Endothelial cell of umbilical vein (primary cell): ENCODE data around the gene NTN5. TPM values are rescaled to one million over a fixed set of nuclear protein-coding genes. Genes with fewer than 3 reads are reported as not detected.

Source experiments
- BruUV-seq: library from RNA; stranded (reverse); fragments of 400-500 nt; replicated peaks from 2 replicates; lab custom pipeline; 2021; lab: Mats Ljungman, UMichigan
- CTCF ChIA-PET: fragments of 300-600, 350-600 bp; sonication (Branson Sonifier 250); formaldehyde crosslinking; loops from one replicate; lab custom pipeline; 2021; ENCODE audit warnings: antibody characterized with exemption, inconsistent platforms; lab: Charles Lee
- POLR2A ChIA-PET: fragments of 300-600, 350-600 bp; sonication (Branson Sonifier 250); formaldehyde crosslinking; loops from one replicate; lab custom pipeline; 2021; ENCODE audit warnings: antibody characterized with exemption, inconsistent platforms; lab: Charles Lee
- DNase-seq: peaks from one replicate; pipeline ENCODE4 v3.0.0-alpha.2; 2011; ENCODE audit warnings: low read depth, low spot score
- FAIRE-seq: peaks from 2 replicates; lab custom pipeline; 2011; peaks lifted over from hg19 to GRCh38; lab: Jason Lieb, UNC
- H2AFZ ChIP-seq: 2 replicates; pipeline ENCODE4 v1.6.0; 2012; ENCODE audit warnings: low read depth, low read length, control low read depth, inconsistent platforms
- H3K27ac ChIP-seq: 2 replicates; pipeline ENCODE4 v1.5.1; 2011; ENCODE audit warnings: low read depth, mild to moderate bottlenecking, control low read depth, low read length, moderate library complexity; ENCODE audit not compliant: insufficient read depth
- H3K27me3 ChIP-seq, 2 experiments: 2 replicates each; pipeline versions ENCODE4 v1.6.0 to v1.6.1; 2011; ENCODE audit warnings: low read length in 2 of 2, mixed read lengths in 1 of 2; ENCODE audit not compliant: control insufficient read depth in 2 of 2, insufficient read depth in 2 of 2
- H3K36me3 ChIP-seq, 2 experiments: 2 replicates in 1 of 2; 3 replicates in 1 of 2; pipeline ENCODE4 v1.5.1; 2011; ENCODE audit warnings: low read length in 2 of 2, mild to moderate bottlenecking in 1 of 2, moderate library complexity in 1 of 2; ENCODE audit not compliant: control insufficient read depth in 2 of 2, insufficient read depth in 2 of 2; ENCODE audit errors: extremely low read depth in 1 of 2
- H3K4me1 ChIP-seq: 3 replicates; pipeline ENCODE4 v1.5.1; 2011; ENCODE audit warnings: mild to moderate bottlenecking, low read length; ENCODE audit not compliant: control insufficient read depth, insufficient read depth; ENCODE audit errors: extremely low read depth
- H3K4me2 ChIP-seq: 2 replicates; pipeline ENCODE4 v1.6.1; 2011; ENCODE audit warnings: low read length, control low read depth, mixed read lengths; ENCODE audit not compliant: insufficient read depth
- H3K4me3 ChIP-seq, 3 experiments: fragments of 200-600 bp in 1 of 3; sonication (generic), shearing (Covaris generic) in 1 of 3; replicated peaks in 1 of 3; 2 replicates each; pipeline ENCODE4 v1.5.1; 2011 to 2016; ENCODE audit warnings: control low read depth in 3 of 3, low read length in 3 of 3, mild to moderate bottlenecking in 2 of 3, inconsistent platforms in 1 of 3, low read depth in 1 of 3, moderate library complexity in 1 of 3; ENCODE audit not compliant: insufficient read depth in 1 of 3
- H3K79me2 ChIP-seq: 2 replicates; pipeline ENCODE4 v1.6.0; 2012; ENCODE audit warnings: low read length, inconsistent platforms; ENCODE audit not compliant: control insufficient read depth, insufficient read depth
- H3K9ac ChIP-seq: replicated peaks from 2 replicates; pipeline ENCODE3; 2011; ENCODE audit warnings: low read length, control low read depth; ENCODE audit not compliant: insufficient read depth; ENCODE audit errors: extremely low read depth
- H3K9me1 ChIP-seq: replicated peaks from 3 replicates; pipeline ENCODE4 v1.6.0; 2011; ENCODE audit warnings: mild to moderate bottlenecking, low read length; ENCODE audit not compliant: control insufficient read depth, insufficient read depth; ENCODE audit errors: extremely low read depth
- H3K9me3 ChIP-seq: replicated peaks from 2 replicates; pipeline ENCODE4 v1.5.1; 2012; ENCODE audit warnings: low read length, inconsistent platforms; ENCODE audit not compliant: control insufficient read depth, insufficient read depth
- H4K20me1 ChIP-seq: replicated peaks from 2 replicates; pipeline ENCODE3; 2011; ENCODE audit warnings: mild to moderate bottlenecking, low read length; ENCODE audit not compliant: control insufficient read depth, insufficient read depth; ENCODE audit errors: extremely low read depth
- CTCF ChIP-seq, 2 donors: IDR thresholded peaks; 1 replicate in 1 of 2; 2 replicates in 1 of 2; pipeline ENCODE4 v1.5.1; 2011; ENCODE audit warnings: low read length in 2 of 2, mild to moderate bottlenecking in 2 of 2, moderate library complexity in 2 of 2, control low read depth in 1 of 2, inconsistent platforms in 1 of 2, low read depth in 1 of 2; ENCODE audit not compliant: insufficient read depth in 1 of 2; ENCODE audit errors: extremely low read depth in 1 of 2
- EZH2 ChIP-seq: IDR thresholded peaks from 2 replicates; pipeline ENCODE4 v1.6.1; 2012; ENCODE audit warnings: borderline replicate concordance, low read depth, mild to moderate bottlenecking, moderate library complexity, low read length, inconsistent platforms; ENCODE audit not compliant: severe bottlenecking
- FOS ChIP-seq: IDR thresholded peaks from 2 replicates; pipeline ENCODE4 v1.6.1; 2011; ENCODE audit warnings: mild to moderate bottlenecking, low read length, moderate library complexity, borderline replicate concordance; ENCODE audit not compliant: insufficient read depth
- GATA2 ChIP-seq: IDR thresholded peaks from 2 replicates; pipeline ENCODE4 v1.7.0; 2011; ENCODE audit warnings: low read depth, mild to moderate bottlenecking, moderate library complexity, mixed read lengths, low read length; ENCODE audit not compliant: insufficient read length, insufficient read depth
- JUN ChIP-seq: IDR thresholded peaks from 2 replicates; pipeline ENCODE4 v1.6.1; 2011; ENCODE audit warnings: borderline replicate concordance, low read depth; ENCODE audit not compliant: insufficient read length, insufficient read depth
- MAX ChIP-seq: IDR thresholded peaks from 2 replicates; pipeline ENCODE4 v1.6.1; 2011; ENCODE audit not compliant: insufficient read depth, insufficient read length
- MYC ChIP-seq: IDR thresholded peaks from one replicate; pipeline ENCODE4 v1.6.1; 2011; ENCODE audit warnings: mild to moderate bottlenecking, low read depth, low read length
- POLR2A ChIP-seq: IDR thresholded peaks from 2 replicates; pipeline ENCODE4 v1.6.1; 2012; ENCODE audit warnings: low read depth, mild to moderate bottlenecking, control low read depth, low read length
- POLR2AphosphoS5 ChIP-seq: IDR thresholded peaks from 2 replicates; pipeline ENCODE4 v1.6.1; 2012; ENCODE audit warnings: low read depth, mild to moderate bottlenecking, control low read depth, low read length, moderate library complexity; ENCODE audit not compliant: insufficient read depth
- dilution Hi-C: fragments of 300-500 bp; cut with MboI; formaldehyde crosslinking; loops from one replicate; pipeline ENCODE4 v1.15.0; 2019; ENCODE audit warnings: low sequenced_read_pairs; ENCODE audit not compliant: extremely low pct_ligation_motif_present
- intact Hi-C: fragments of 100-400 bp; cut with micrococcal nuclease; formaldehyde crosslinking; loops from one replicate; pipeline ENCODE4 v1.10.0; 2022
- polyA plus RNA-seq, 4 experiments: library from polyadenylated mRNA; depleted of rRNA in 3 of 4; stranded (reverse) in 3 of 4; unstranded in 1 of 4; fragments of >200 nt; gene quantifications; 2 replicates each; pipeline versions ENCODE4 v1.2.1 to v1.2.3, GENCODE V29; 2011 to 2012; ENCODE audit warnings: missing spikeins in 1 of 4
- total RNA-seq: library from RNA; stranded (reverse); gene quantifications from 2 replicates; pipeline ENCODE4 v1.2.3, GENCODE V29; 2021

Gene NTN5
- total and polyA plus RNA-seq, 2 donors (not counting 3 experiments of a cell fraction or from before 2014, with no cell fraction given) = 0.11 TPM; not detected in 1

- no peaks in the 10 kb centered on the region for H3K79me2 ChIP-seq
- H2AFZ ChIP-seq = no peak overlapping the region
- FAIRE-seq (no peak), DNase-seq (no peak)
- POLR2A ChIA-PET = no interaction called here
- no peak overlapping the region for H3K27ac ChIP-seq
- no peak overlapping the region for H3K4me3 ChIP-seq
- dilution Hi-C loops (no loop called here), intact Hi-C loops (no loop called here)
- no peaks in the 10 kb centered on the region for H3K9me1 ChIP-seq
- TF ChIP-seq MAX = no peak
- no peak for TF ChIP-seq FOS
- TF ChIP-seq MYC = no peak
- no peak for TF ChIP-seq CTCF (IDR thresholded peaks at IDR 0.05; ENCODE audit: extremely low read depth in 1 of 2, insufficient read depth in 1 of 2, low read depth in 1 of 2, low read length in 2 of 2)
- TF ChIP-seq EZH2 = no peak
- no peak for TF ChIP-seq GATA2
- no peak for TF ChIP-seq POLR2A
- TF ChIP-seq JUN = no peak
- TF ChIP-seq POLR2AphosphoS5 = no peak
- no peak overlapping the region for H3K4me2 ChIP-seq
- no peaks in the 10 kb centered on the region for H3K36me3 ChIP-seq
- no peak overlapping the region for H3K9ac ChIP-seq
- BruUV-seq = no TSS peak
- CTCF ChIA-PET = interaction anchor here (0.8 kb wide), 1 partner anchor 192 kb away, joined by 3 read pairs; no protein-coding TSS in a partner anchor
- H3K27me3 ChIP-seq = no peaks in the 10 kb centered on the region
- peaks cover 5% of the 10 kb centered on the region for H3K4me1 ChIP-seq
- no peaks in the 10 kb centered on the region for H4K20me1 ChIP-seq
- H3K9me3 ChIP-seq = no peaks in the 10 kb centered on the region
Measured at GRCh38 chr19:48650974-48651682, 21.7 kb downstream of the NTN5 start.
